HUDEP-2 (cell line): ENCODE measurements around the gene TBC1D20.
A peak's percentile ranks its signal among the peaks of the same experiment; 100 is the strongest.
"Not testable (repeated sequence)": the region's sequence is repeated elsewhere in the genome, so short reads cannot be mapped to it uniquely, and the experiment has no call there.

Experiments
- DNase-seq, 76 experiments: peaks; one replicate each; lab custom pipeline; 2025; ENCODE audit not compliant: unreplicated experiment in 76 of 76; lab: John Stamatoyannopoulos, UW

TBC1D20 gene

DNA sequence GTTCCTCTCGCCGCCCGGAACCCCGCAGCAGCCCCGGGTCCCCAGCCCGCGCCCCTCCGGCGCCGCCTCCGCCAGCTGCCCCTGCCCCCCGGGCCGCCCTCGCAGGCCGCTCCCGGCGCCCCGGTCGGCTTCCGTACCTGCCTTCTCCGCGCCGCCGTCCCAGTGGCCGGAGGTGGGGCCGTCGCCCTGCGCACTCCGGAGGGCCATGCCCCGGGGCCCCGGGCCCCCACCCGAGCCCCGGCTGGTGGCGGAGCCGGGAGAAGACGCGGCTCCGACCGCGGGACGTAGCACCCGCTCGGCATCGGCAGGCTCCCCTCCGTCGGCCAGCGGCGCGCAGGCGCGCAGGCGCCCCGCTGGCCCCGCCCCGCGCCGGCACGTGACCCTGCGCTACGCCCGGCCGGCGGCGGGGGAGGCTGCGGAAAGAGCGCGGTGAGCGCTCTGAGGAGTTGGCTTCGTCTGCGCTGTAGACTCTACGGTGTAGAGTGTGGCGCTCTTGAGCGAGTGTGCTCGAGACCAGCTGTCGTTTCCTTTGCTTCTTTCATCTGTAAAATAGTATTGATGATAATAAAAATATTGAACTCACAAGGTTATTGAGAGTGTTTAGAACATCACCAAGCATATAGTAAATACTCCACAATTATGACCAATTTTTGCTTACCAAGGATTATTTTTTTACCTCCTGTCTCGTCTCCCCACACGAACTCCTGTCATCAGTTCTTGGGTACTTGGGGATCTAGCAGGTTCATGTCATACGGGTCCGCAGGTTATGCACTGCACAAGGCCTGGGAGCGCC, at the start of gene TBC1D20:
Gene TBC1D20, minus strand, starts transcription at position 335 of the 793 bp plus-strand sequence. Its CDS starts 128 bp downstream, at position 207.
- DNase-seq, result peak in 72 of 76 experiments; percentile 12 to 84 (median 68)

GRCh38 chr20:510328-511057, 48.2 kb upstream of the TBC1D20 start:
- DNase-seq, result not testable (repeated sequence)

DNA sequence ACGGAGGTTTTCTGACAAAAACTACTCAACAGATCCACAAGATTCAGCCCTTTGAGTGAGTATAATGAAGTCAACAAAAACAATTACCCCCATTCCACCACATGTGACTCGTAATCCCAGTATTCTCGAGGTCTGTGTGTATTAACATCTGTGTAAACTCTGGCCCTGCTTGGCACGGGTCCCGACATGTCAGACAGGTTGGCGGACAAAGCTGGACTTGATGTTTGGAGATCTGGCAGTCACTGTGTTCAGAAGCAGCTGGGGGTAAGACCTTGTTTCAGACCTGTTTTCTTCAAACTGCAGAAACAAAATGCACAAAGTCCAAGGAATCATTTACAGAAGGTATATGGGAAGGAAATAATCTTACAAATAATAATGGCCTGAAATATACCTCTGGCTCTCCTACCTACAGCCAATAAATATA, 46.0 kb upstream of the TBC1D20 start:
- DNase-seq, result not testable (repeated sequence)

DNA sequence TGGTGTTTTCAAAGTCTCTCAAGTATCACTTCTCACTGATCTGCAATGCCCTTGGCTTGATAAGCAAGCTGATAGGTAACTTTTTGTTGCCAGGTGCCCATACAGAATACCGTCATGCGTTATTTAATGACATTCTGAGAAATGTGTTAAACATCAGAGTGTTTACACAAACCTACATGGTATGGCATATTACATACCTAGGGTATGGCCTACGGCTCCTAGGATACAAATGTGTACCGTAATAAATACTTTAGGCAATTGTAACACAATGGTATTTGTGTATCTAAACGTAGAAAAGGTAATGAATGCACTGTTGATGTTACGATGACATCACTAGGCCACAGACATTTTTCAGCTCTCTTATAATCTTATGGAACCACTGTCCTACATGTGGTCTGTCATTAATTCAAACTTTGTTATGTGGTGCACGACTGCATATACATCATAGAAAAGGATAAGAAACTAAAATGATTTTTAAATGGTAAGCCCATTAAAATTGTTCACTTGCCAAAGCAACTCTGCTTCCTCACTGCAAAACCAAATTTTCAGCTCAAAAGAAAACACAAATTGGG, 45.5 kb upstream of the TBC1D20 start:
- DNase-seq, result no peak

DNA sequence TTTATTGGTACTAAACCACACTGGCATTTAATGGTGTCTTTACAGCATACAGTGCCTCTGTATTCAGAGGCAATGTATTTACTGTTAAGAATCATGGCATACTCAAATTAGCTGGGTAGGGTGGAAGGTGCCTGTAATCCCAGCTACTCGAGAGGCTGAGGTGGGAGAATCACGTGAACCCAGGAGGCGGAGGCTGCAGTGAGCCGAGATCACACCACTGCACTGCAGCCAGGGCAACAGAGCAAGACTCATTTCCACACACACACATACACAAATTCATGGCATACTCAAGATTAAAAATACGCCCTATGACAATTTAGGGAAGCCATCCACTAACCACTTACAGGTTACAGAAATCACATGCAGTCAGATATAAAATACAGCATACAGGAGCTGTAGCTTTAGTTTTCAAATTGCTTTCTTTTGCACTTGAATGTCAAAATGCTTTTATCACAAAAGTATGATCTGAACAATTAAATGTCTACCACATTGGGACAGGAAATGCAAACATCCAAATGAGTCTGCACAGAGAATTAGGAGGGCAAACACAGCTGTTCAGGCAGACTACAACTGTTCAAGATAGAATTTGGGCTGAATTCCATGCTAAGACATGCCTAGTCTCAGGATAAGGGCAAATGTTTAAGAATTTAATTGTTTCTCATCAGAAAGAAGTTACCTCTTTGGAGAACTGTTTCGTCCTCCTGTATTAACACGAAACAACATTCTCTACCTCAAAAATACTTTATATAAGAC, 44.8 kb upstream of the TBC1D20 start:
- DNase-seq, result no peak

- no peak for DNase-seq
Measured at GRCh38 chr20:504632-505075, 42.3 kb upstream of the TBC1D20 start.

DNA sequence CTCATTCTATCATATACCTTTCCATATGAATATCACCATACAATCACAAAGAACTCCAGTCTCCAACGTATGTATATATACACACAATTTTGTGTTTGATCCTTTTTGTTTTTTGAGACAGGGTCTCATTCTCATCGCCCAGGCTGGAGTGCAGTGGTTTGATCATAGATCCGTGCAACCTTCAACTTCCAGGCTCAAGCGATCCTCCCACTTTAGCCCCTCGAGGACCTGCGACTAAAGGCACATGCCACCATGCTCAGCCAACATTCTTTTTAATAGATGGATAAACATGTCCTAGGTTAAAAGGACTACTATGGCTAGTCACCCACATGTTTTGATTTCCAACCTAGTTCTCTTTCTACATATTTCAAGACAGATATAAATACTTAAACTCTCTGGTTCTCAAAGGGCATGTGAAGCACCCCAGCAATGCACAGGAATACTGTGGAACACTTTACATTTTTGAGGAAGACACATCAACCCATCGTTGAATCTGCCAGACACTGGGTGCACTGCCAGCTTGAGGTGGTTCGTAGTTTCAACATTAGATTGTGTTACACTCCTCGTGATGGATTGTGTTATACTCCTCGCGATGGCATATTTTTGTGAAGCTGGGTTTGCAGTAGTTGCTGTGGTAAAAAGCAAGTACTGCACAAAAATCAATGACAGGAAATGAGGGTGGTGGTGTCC, 40.9 kb upstream of the TBC1D20 start:
- no peak for DNase-seq

GRCh38 chr20:497979-498378, 35.6 kb upstream of the TBC1D20 start:
- no peak for DNase-seq

- DNase-seq, result no peak
Measured at GRCh38 chr20:496126-496696, 33.9 kb upstream of the TBC1D20 start.

DNA sequence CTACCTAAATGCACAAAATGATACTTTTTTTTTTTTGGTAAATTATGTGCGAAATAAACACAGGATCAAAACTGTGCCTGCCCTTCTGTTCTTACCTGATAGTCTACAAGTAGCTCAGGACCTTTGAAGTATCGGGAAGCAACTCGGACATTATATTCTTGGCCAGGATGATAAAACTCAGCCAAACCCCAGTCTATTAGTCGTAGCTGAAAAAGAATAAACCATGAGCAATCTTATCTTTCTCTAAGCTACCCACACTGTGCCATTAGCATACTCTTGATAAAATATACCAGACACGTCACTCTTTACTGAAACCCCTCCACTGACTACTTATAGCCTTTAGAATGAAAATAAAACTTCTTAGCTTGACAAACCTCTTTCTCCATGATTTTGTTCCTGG, 29.8 kb upstream of the TBC1D20 start:
- peak in 33 of 76 experiments; percentile 7 to 74 (median 30) for DNase-seq

DNA sequence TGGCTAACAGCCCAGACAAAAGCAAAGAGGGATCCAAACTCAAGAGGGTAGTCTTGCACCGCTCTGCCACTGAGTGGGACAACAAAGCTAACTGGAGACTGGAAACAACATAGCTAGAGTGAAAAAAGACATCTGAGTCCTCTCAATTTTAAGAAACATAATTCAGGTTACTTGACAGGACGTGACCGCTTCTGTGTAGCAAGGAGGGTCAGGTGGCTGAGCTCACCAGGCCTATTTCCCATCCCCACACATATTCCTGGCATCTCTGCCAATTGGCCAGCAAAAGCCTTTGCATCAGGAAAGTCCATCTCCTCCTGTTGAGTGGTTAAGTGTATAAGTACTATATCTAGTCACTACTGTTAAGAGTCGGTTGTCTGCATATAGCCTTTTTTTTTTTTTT, 25.3 kb upstream of the TBC1D20 start:
- DNase-seq, result no peak

DNA sequence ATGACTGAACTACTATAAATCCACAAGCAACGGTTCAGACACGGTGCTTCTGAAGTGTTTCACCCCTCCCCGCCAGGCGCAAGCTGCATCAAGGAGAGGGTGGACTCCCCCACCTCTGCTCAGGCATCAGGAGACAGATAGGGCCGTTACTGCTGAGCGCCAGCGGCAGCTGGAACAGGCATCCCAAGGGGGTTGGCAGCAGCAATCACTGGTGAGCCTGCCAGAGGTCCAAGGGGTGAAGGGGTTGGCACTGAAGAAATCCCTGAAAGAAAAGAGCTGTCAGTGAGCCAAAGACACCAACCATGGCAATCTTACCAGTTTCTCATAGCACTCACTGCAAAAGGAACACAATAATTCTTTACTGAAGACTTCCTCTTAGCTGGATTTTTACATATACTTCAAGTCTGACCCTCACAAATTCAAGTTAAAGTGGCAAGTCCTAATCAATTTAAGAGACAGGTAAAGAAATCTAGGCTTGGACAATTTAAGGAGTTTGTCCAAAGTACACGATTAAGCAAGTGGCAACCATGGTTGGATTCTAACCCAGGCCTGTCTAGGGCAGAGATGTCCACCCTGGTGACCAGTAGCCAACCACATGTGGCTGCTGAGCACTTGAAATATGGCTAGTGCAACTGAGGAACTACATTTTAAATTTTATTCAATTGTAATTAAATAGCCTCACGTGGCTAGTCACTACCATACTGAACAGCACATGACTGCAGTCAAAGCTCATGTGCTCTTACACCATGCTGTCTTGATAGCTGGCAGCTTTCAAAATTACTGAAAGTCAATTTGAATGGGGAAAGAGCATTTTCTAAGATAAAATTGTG, 21.7 kb upstream of the TBC1D20 start:
- no peak for DNase-seq

GRCh38 chr20:481167-481566, 18.8 kb upstream of the TBC1D20 start:
- DNase-seq, result no peak

GRCh38 chr20:480044-480443, 17.7 kb upstream of the TBC1D20 start:
- DNase-seq, result no peak

GRCh38 chr20:479487-479886, 17.2 kb upstream of the TBC1D20 start:
- DNase-seq, result no peak

GRCh38 chr20:478949-479429, 16.7 kb upstream of the TBC1D20 start:
- DNase-seq, result peak in 32 of 76 experiments; percentile 12 to 64 (median 38)

- no peak for DNase-seq
Measured at GRCh38 chr20:478010-478948, 15.9 kb upstream of the TBC1D20 start.
